GM19023 (cell line): ENCODE data around the gene P3H4.
A peak's percentile ranks its signal among the peaks of the same experiment; 100 is the strongest.
"Not testable (repeated sequence)": the region's sequence is repeated elsewhere in the genome, so short reads cannot be mapped to it uniquely, and the experiment has no call there.

Source experiments
- ATAC-seq: cut with Tn5 transposase; IDR thresholded peaks from one replicate; pipeline ENCODE4 v1.9.1; 2021; ENCODE audit warnings: mild to moderate bottlenecking, moderate library complexity; ENCODE audit not compliant: unreplicated experiment

P3H4 gene

GRCh38 chr17:41811549-41812380, at the start of gene P3H4:
Gene P3H4 (minus strand): TSS chr17:41811949. CDS start chr17:41811915, 34 bp downstream.
- no peak for ATAC-seq

- no peak for ATAC-seq
Measured at GRCh38 chr17:41860254-41860931, 48.6 kb upstream of the P3H4 start.

GRCh38 chr17:41851382-41851781, 39.6 kb upstream of the P3H4 start:
- not testable (repeated sequence) for ATAC-seq

- no peak for ATAC-seq
Measured at GRCh38 chr17:41849251-41849990, 37.7 kb upstream of the P3H4 start.

GRCh38 chr17:41848788-41849187, 37.0 kb upstream of the P3H4 start:
- ATAC-seq: no peak

- ATAC-seq: no peak
Measured at GRCh38 chr17:41844971-41845370, 33.2 kb upstream of the P3H4 start.

GRCh38 chr17:41840781-41841180, 29.0 kb upstream of the P3H4 start:
- not testable (repeated sequence) for ATAC-seq

GRCh38 chr17:41839448-41839847, 27.7 kb upstream of the P3H4 start:
- ATAC-seq: not testable (repeated sequence)

- ATAC-seq: no peak
Measured at GRCh38 chr17:41837761-41838538, 26.2 kb upstream of the P3H4 start, which contains the start of gene KLHL10. Gene KLHL10 (plus strand): TSS chr17:41837825. CDS start chr17:41837933, 108 bp downstream.

- no peak for ATAC-seq
Measured at GRCh38 chr17:41836550-41837196, 24.9 kb upstream of the P3H4 start.

GRCh38 chr17:41835800-41836549, 24.2 kb upstream of the P3H4 start, which contains the start of gene NT5C3B:
Gene NT5C3B (minus strand): TSS chr17:41836232. CDS start chr17:41836193, 39 bp downstream.
- peak; percentile 64 for ATAC-seq

GRCh38 chr17:41835214-41835799, 23.6 kb upstream of the P3H4 start:
- peak; percentile 29 for ATAC-seq

- ATAC-seq: not testable (repeated sequence)
Measured at GRCh38 chr17:41829961-41830360, 18.2 kb upstream of the P3H4 start.

- no peak for ATAC-seq
Measured at GRCh38 chr17:41825175-41825845, 13.6 kb upstream of the P3H4 start.

GRCh38 chr17:41824086-41824485, 12.3 kb upstream of the P3H4 start:
- ATAC-seq: no peak

- ATAC-seq: no peak
Measured at GRCh38 chr17:41823580-41823979, 11.8 kb upstream of the P3H4 start.

GRCh38 chr17:41823141-41823524, 11.4 kb upstream of the P3H4 start:
- ATAC-seq: no peak
